DOHH2 (cell line): Measurements from ENCODE around the gene AP5Z1.

ENCODE experiments used
- CTCF ChIP-seq: fragments of 200-600 bp; sonication (generic); IDR thresholded peaks from one replicate; pipeline ENCODE4 v1.5.1; 2014; ENCODE audit warnings: antibody characterized with exemption, mild to moderate bottlenecking, low read depth, low read length; ENCODE audit not compliant: poor library complexity, severe bottlenecking
- EZH2phosphoT487 ChIP-seq: fragments of 200-600 bp; sonication (generic); IDR thresholded peaks from 2 replicates; pipeline ENCODE4 v1.6.1; 2017; ENCODE audit warnings: borderline replicate concordance, mild to moderate bottlenecking, antibody characterized with exemption, low read length, moderate library complexity, mixed read lengths

DNA sequence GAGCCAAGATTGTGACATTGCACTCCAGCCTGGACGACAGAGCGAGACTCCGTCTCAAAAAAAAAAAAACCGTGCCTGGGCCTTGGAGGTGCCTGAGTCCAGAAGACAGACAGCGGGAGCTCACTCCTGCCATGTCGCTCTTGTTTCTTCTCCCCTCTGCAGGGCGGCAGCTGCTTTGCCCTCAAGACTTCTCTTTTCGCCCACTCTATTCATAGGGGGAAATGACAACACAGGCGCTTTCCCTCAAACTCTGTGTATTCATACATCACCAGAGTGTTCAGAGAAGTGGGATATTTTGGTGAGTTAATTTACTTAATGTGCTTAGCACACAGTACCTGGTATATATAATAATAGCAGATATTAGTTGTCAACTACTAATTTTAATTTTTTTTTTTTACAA lies 48.9 kb upstream of the AP5Z1 start:
- TF ChIP-seq CTCF (no peak), EZH2phosphoT487 (no peak)
